H1 (cell line): ENCODE measurements around the gene CEP104. TPM values are rescaled to one million over a fixed set of nuclear protein-coding genes. Genes with fewer than 3 reads are reported as not detected.

Experiments used
- CTCF ChIA-PET: fragments of 300-600 bp; sonication (Branson Sonifier 250); formaldehyde crosslinking; loops from one replicate; lab custom pipeline; 2021; ENCODE audit not compliant: partially characterized antibody; lab: Charles Lee
- POLR2A ChIA-PET: fragments of 300-600 bp; sonication (Branson Sonifier 250); formaldehyde crosslinking; loops from one replicate; lab custom pipeline; 2021; ENCODE audit warnings: inconsistent platforms; ENCODE audit not compliant: partially characterized antibody; lab: Charles Lee
- DNase-seq, 2 experiments: peaks; one replicate each; pipeline versions ENCODE4 v3.0.0 to v3.0.0-alpha.2; 2010 to 2022; ENCODE audit warnings: low spot score in 2 of 2, low read depth in 1 of 2, mixed read lengths in 1 of 2
- FAIRE-seq: peaks from 2 replicates; lab custom pipeline; 2011; peaks lifted over from hg19 to GRCh38; lab: Jason Lieb, UNC
- H2AFZ ChIP-seq: 2 replicates; pipeline ENCODE4 v1.8.1; 2012; ENCODE audit warnings: low read length, inconsistent platforms
- H2AK5ac ChIP-seq: 2 replicates; pipeline ENCODE4 v1.6.1; 2013; ENCODE audit warnings: low read depth, low read length
- H2BK120ac ChIP-seq: replicated peaks from 2 replicates; pipeline ENCODE3; 2013; ENCODE audit warnings: low read depth, low read length, inconsistent platforms
- H2BK12ac ChIP-seq: 2 replicates; pipeline ENCODE4 v1.6.1; 2013; ENCODE audit warnings: low read depth, low read length
- H2BK15ac ChIP-seq: 2 replicates; pipeline ENCODE4 v1.6.1; 2013; ENCODE audit warnings: low read length
- H2BK20ac ChIP-seq: 2 replicates; pipeline ENCODE4 v1.6.1; 2013; ENCODE audit warnings: low read length
- H2BK5ac ChIP-seq: 2 replicates; pipeline ENCODE4 v1.6.1; 2013; ENCODE audit warnings: low read depth, low read length
- H3K14ac ChIP-seq: 2 replicates; pipeline ENCODE4 v1.6.1; 2013; ENCODE audit warnings: inconsistent platforms; ENCODE audit not compliant: insufficient read length
- H3K18ac ChIP-seq: 2 replicates; pipeline ENCODE4 v1.6.1; 2013; ENCODE audit warnings: low read length; ENCODE audit errors: extremely low read depth
- H3K23ac ChIP-seq: 2 replicates; pipeline ENCODE4 v1.6.1; 2013; ENCODE audit warnings: inconsistent platforms; ENCODE audit not compliant: insufficient read length
- H3K23me2 ChIP-seq: 2 replicates; pipeline ENCODE4 v1.6.1; 2013; ENCODE audit warnings: low read depth, low read length
- H3K27ac ChIP-seq: 2 replicates; pipeline ENCODE4 v1.6.1; 2011; ENCODE audit warnings: low read depth, low read length, inconsistent platforms
- H3K27me3 ChIP-seq, 4 experiments: replicated peaks in 1 of 4; 1 replicate in 1 of 4; 2 replicates in 3 of 4; pipeline versions ENCODE4 v1.6.1 to v1.8.1; 2011 to 2013; ENCODE audit warnings: low read length in 3 of 4, mild to moderate bottlenecking in 3 of 4, inconsistent platforms in 2 of 4, mixed read lengths in 2 of 4, moderate library complexity in 1 of 4; ENCODE audit not compliant: control insufficient read depth in 3 of 4, insufficient read depth in 3 of 4; ENCODE audit errors: extremely low read depth in 1 of 4
- H3K36me3 ChIP-seq, 4 experiments: 2 replicates each; pipeline versions ENCODE4 v1.6.1 to v1.8.1; 2011 to 2013; ENCODE audit warnings: mild to moderate bottlenecking in 4 of 4, low read length in 3 of 4, moderate library complexity in 2 of 4, control low read depth in 1 of 4, inconsistent platforms in 1 of 4; ENCODE audit not compliant: insufficient read depth in 4 of 4, control insufficient read depth in 2 of 4
- H3K4ac ChIP-seq: replicated peaks from 2 replicates; pipeline ENCODE3; 2013; ENCODE audit warnings: low read length, low read depth, mixed read lengths, inconsistent platforms; ENCODE audit not compliant: insufficient read length
- H3K4me1 ChIP-seq, 4 experiments: replicated peaks in 1 of 4; 1 replicate in 1 of 4; 2 replicates in 3 of 4; pipeline versions ENCODE4 v1.6.1 to v1.8.1; 2011 to 2013; ENCODE audit warnings: low read length in 3 of 4, inconsistent platforms in 2 of 4, mixed read lengths in 1 of 4; ENCODE audit not compliant: insufficient read depth in 4 of 4, control insufficient read depth in 3 of 4
- H3K4me2 ChIP-seq, 2 experiments: 2 replicates each; pipeline versions ENCODE4 v1.6.1 to v1.8.1; 2011 to 2013; ENCODE audit warnings: low read depth in 2 of 2, low read length in 2 of 2, control low read depth in 1 of 2, inconsistent platforms in 1 of 2, mild to moderate bottlenecking in 1 of 2; ENCODE audit not compliant: insufficient read depth in 1 of 2
- H3K4me3 ChIP-seq, 4 experiments: fragments of 200-600, 300-600 bp in 1 of 4; sonication (generic), shearing (Covaris generic), sonication (Bioruptor Twin) in 1 of 4; 2 replicates each; pipeline versions ENCODE4 v1.5.1 to v1.8.1; 2011 to 2016; ENCODE audit warnings: low read length in 4 of 4, low read depth in 3 of 4, control low read depth in 2 of 4, inconsistent platforms in 2 of 4, mild to moderate bottlenecking in 2 of 4, mixed read lengths in 1 of 4, moderate library complexity in 1 of 4; ENCODE audit not compliant: insufficient read depth in 2 of 4; ENCODE audit errors: extremely low read depth in 1 of 4
- H3K56ac ChIP-seq: replicated peaks from 2 replicates; pipeline ENCODE3; 2013; ENCODE audit warnings: low read depth, mild to moderate bottlenecking, mixed read lengths, low read length, inconsistent platforms; ENCODE audit not compliant: insufficient read length
- H3K79me1 ChIP-seq: 2 replicates; pipeline ENCODE4 v1.6.1; 2013; ENCODE audit warnings: low read depth, low read length, control low read depth
- H3K79me2 ChIP-seq, 2 experiments: 2 replicates each; pipeline versions ENCODE4 v1.6.1 to v1.8.1; 2012 to 2013; ENCODE audit warnings: low read length in 2 of 2, mild to moderate bottlenecking in 2 of 2, inconsistent platforms in 1 of 2; ENCODE audit not compliant: insufficient read depth in 2 of 2, control insufficient read depth in 1 of 2
- H3K9ac ChIP-seq, 4 experiments: replicated peaks in 1 of 4; 1 replicate in 1 of 4; 2 replicates in 3 of 4; pipeline versions ENCODE4 v1.6.1 to v1.8.1; 2011 to 2013; ENCODE audit warnings: low read depth in 3 of 4, low read length in 3 of 4, control low read depth in 2 of 4, mild to moderate bottlenecking in 2 of 4, moderate library complexity in 2 of 4, inconsistent platforms in 1 of 4; ENCODE audit errors: extremely low read depth in 1 of 4
- H3K9me3 ChIP-seq, 2 experiments: 2 replicates each; pipeline versions ENCODE4 v1.6.1 to v1.8.1; 2012 to 2013; ENCODE audit warnings: mild to moderate bottlenecking in 2 of 2, moderate library complexity in 2 of 2, control low read depth in 1 of 2, inconsistent platforms in 1 of 2, low read depth in 1 of 2, low read length in 1 of 2, mixed read lengths in 1 of 2; ENCODE audit not compliant: insufficient read depth in 2 of 2
- H4K20me1 ChIP-seq, 2 experiments: replicated peaks in 1 of 2; 2 replicates each; pipeline versions ENCODE3 to v1.8.1; 2011 to 2013; ENCODE audit warnings: inconsistent platforms in 2 of 2, low read length in 2 of 2, mild to moderate bottlenecking in 1 of 2; ENCODE audit not compliant: insufficient read depth in 2 of 2, control insufficient read depth in 1 of 2
- H4K5ac ChIP-seq: 2 replicates; pipeline ENCODE4 v1.6.1; 2013; ENCODE audit warnings: low read length, low read depth, mixed read lengths, inconsistent platforms; ENCODE audit not compliant: insufficient read length
- H4K8ac ChIP-seq: 2 replicates; pipeline ENCODE4 v1.8.0; 2013; ENCODE audit warnings: mild to moderate bottlenecking, moderate library complexity, low read length, inconsistent platforms; ENCODE audit not compliant: insufficient read depth; ENCODE audit errors: extremely low read depth
- H4K91ac ChIP-seq: replicated peaks from 2 replicates; pipeline ENCODE3; 2013; ENCODE audit warnings: low read length, mixed read lengths, inconsistent platforms; ENCODE audit not compliant: insufficient read length
- ATF2 ChIP-seq: IDR thresholded peaks from 2 replicates; pipeline ENCODE4 v1.6.1; 2012; ENCODE audit warnings: low read length, inconsistent platforms
- BACH1 ChIP-seq: IDR thresholded peaks from 2 replicates; pipeline ENCODE4 v1.6.1; 2012; ENCODE audit warnings: low read length, improper control_type of control experiment
- CBX5 ChIP-seq: fragments of 300-800, 300-1000 bp; sonication (generic); IDR thresholded peaks from 2 replicates; pipeline ENCODE4 v1.7.1; 2016; ENCODE audit warnings: antibody characterized with exemption, low read length, low read depth
- GABPA ChIP-seq: IDR thresholded peaks from 2 replicates; pipeline ENCODE4 v1.6.1; 2011; ENCODE audit warnings: mild to moderate bottlenecking, low read length, moderate library complexity, borderline replicate concordance; ENCODE audit not compliant: insufficient read depth
- JUN ChIP-seq: IDR thresholded peaks from 2 replicates; pipeline ENCODE4 v1.6.1; 2011; ENCODE audit warnings: low read depth, mild to moderate bottlenecking, improper control_type of control experiment, low read length
- JUND ChIP-seq: IDR thresholded peaks from 2 replicates; pipeline ENCODE4 v1.6.1; 2011; ENCODE audit warnings: mild to moderate bottlenecking, improper control_type of control experiment, low read length
- KDM1A ChIP-seq: fragments of 200-600, 300-600 bp; sonication (generic); IDR thresholded peaks from 2 replicates; pipeline ENCODE4 v1.7.1; 2016; ENCODE audit warnings: mild to moderate bottlenecking, low read length, borderline replicate concordance
- NRF1 ChIP-seq: IDR thresholded peaks from 2 replicates; pipeline ENCODE4 v1.6.1; 2011; ENCODE audit warnings: mild to moderate bottlenecking, low read depth, low read length, improper control_type of control experiment
- ZNF274 ChIP-seq: IDR thresholded peaks from 2 replicates; pipeline ENCODE4 v1.7.0; 2012; ENCODE audit warnings: low read length, borderline replicate concordance; ENCODE audit errors: extremely low read depth
- WGBS, 2 experiments: shearing (Covaris generic) in 1 of 2; methylation state at CpG; one replicate each; pipeline versions ENCODE4 v1.1.6 to v1.1.7; 2013 to 2015; ENCODE audit warnings: low lambda C conversion rate in 2 of 2, mixed read lengths in 2 of 2, inconsistent platforms in 1 of 2, low coverage in 1 of 2, missing lambda C conversion rate in 1 of 2; ENCODE audit not compliant: insufficient replicate concordance in 2 of 2, insufficient coverage in 1 of 2, insufficient read length in 1 of 2; ENCODE audit errors: extremely low coverage in 1 of 2, missing lambda C conversion rate in 1 of 2; 5-methylcytosine and 5-hydroxymethylcytosine counted together
- polyA plus RNA-seq, 7 experiments: library from polyadenylated mRNA; depleted of rRNA in 3 of 7; stranded (reverse) in 5 of 7; unstranded in 2 of 7; fragments of >200 nt in 5 of 7; fragments of 200-250 nt in 2 of 7; gene quantifications; 1 replicate in 5 of 7; 2 replicates in 1 of 7; 4 replicates in 1 of 7; pipeline versions ENCODE4 v1.2.1 to v1.2.3, GENCODE V29; 2011 to 2013; ENCODE audit warnings: missing spikeins in 2 of 7, mixed read lengths in 2 of 7
- total RNA-seq: library from RNA; stranded (reverse); fragmentation: NEBNext Ultra II Directional; extraction: Animal tissue kit (Norgen Biotek cat#: 25700); gene quantifications from 2 replicates; pipeline ENCODE4 v1.2.1, GENCODE V29; 2021

The CEP104 gene
- total and polyA plus RNA-seq, 2 of the 8 experiments (the other 6 are each of a cell fraction or from before 2014, with no cell fraction given), result 8.0 to 43.9 TPM

GRCh38 chr1:3796215-3797061 is 60.6 kb downstream of the CEP104 start, which contains the start of gene LRRC47:
Gene LRRC47 (minus strand): TSS chr1:3796498. CDS start chr1:3796476, 22 bp downstream.
- H3K27ac ChIP-seq, result peak within 1 kb of the TSS; percentile 47; the same call in 1 of the 2 replicates
- peak within 1 kb of the TSS; percentile 76 to 96 for H3K4me2 ChIP-seq
- no peak within 1 kb of the TSS for H3K4ac ChIP-seq
- no peaks in the 10 kb centered on the region; a peak in 2 of 7 replicates for H3K27me3 ChIP-seq
- peak within 1 kb of the TSS; percentile 67 to 85 (median 78) for H3K4me3 ChIP-seq
- peak within 1 kb of the TSS; percentile 95 for H4K91ac ChIP-seq
- peak within 1 kb of the TSS; percentile 85 for H4K5ac ChIP-seq
- peak within 1 kb of the TSS; percentile 88 for H3K18ac ChIP-seq
- H2AK5ac ChIP-seq, result peak within 1 kb of the TSS; percentile 30; the same call in 1 of the 2 replicates
- H3K4me1 ChIP-seq, result peaks cover 6 to 19% (median 12%) of the 10 kb centered on the region in 4 experiments
- H3K56ac ChIP-seq, result peak within 1 kb of the TSS; percentile 75
- peaks cover 0 to 5% of the 10 kb centered on the region in 2 experiments for H4K20me1 ChIP-seq
- H3K9ac ChIP-seq, result peak within 1 kb of the TSS; percentile 66 to 91 (median 78)
- H2BK12ac ChIP-seq, result peak within 1 kb of the TSS; percentile 85; the same call in 1 of the 2 replicates
- no peaks in the 10 kb centered on the region; a peak in 1 of 4 replicates for H3K9me3 ChIP-seq
- peaks cover 8 to 32% of the 10 kb centered on the region in 2 experiments for H3K79me2 ChIP-seq
- H2BK120ac ChIP-seq, result peak within 1 kb of the TSS; percentile 89
- POLR2A ChIA-PET, result interaction anchor here (0.7 to 4.8 kb wide), 8 partner anchors 10 to 1684 kb away, joined by 3 to 29 read pairs (median 5); partner anchors contain the start of gene C1orf174
- H2BK20ac ChIP-seq, result no peak within 1 kb of the TSS
- no peak for FAIRE-seq
- peaks cover 15% of the 10 kb centered on the region; the same call in 1 of the 2 replicates for H3K23me2 ChIP-seq
- peak within 1 kb of the TSS; percentile 84; the same call in 1 of the 2 replicates for H2BK15ac ChIP-seq
- H4K8ac ChIP-seq, result peak within 1 kb of the TSS; percentile 88; the same call in 1 of the 2 replicates
- H2BK5ac ChIP-seq, result peak within 1 kb of the TSS; percentile 89
- H3K23ac ChIP-seq, result no peak within 1 kb of the TSS
- WGBS, 2 experiments, result 4% methylated on average over 56 of the region's 60 CpGs; no CpG with 5 or more reads in 1 of the 2 experiments
- CTCF ChIA-PET, result interaction anchor here (0.5 to 5.2 kb wide), 6 partner anchors 11 to 325 kb away, joined by 3 to 40 read pairs (median 4); no protein-coding TSS in a partner anchor
- H2AFZ ChIP-seq, result peak within 1 kb of the TSS; percentile 74
- DNase-seq, result peak; percentile 59 to 92
- H3K36me3 ChIP-seq, result no peaks in the 10 kb centered on the region
- H3K79me1 ChIP-seq, result peaks cover 7% of the 10 kb centered on the region
- no peak within 1 kb of the TSS for H3K14ac ChIP-seq
- no peak for TF ChIP-seq BACH1
- TF ChIP-seq KDM1A, result peak; percentile 22; the same call in 1 of the 2 replicates
- TF ChIP-seq JUN, result no peak
- no peak for TF ChIP-seq CBX5
- TF ChIP-seq ATF2, result no peak
- no peak for TF ChIP-seq JUND
- TF ChIP-seq NRF1, result no peak; the same call in 1 of the 2 replicates
- no peak for TF ChIP-seq ZNF274
- peak; percentile 90 for TF ChIP-seq GABPA
